22Rv1 (cell line): ENCODE measurements around the gene MICA.

Experiments
- CTCF ChIP-seq: fragments of 450-650 bp; IDR thresholded peaks from 2 replicates; pipeline ENCODE4 v1.5.1; 2017; ENCODE audit warnings: mild to moderate bottlenecking
- ZFX ChIP-seq: fragments of 450-650 bp; IDR thresholded peaks from 2 replicates; pipeline ENCODE4 v1.6.1; 2017; ENCODE audit warnings: antibody characterized with exemption, borderline replicate concordance

DNA sequence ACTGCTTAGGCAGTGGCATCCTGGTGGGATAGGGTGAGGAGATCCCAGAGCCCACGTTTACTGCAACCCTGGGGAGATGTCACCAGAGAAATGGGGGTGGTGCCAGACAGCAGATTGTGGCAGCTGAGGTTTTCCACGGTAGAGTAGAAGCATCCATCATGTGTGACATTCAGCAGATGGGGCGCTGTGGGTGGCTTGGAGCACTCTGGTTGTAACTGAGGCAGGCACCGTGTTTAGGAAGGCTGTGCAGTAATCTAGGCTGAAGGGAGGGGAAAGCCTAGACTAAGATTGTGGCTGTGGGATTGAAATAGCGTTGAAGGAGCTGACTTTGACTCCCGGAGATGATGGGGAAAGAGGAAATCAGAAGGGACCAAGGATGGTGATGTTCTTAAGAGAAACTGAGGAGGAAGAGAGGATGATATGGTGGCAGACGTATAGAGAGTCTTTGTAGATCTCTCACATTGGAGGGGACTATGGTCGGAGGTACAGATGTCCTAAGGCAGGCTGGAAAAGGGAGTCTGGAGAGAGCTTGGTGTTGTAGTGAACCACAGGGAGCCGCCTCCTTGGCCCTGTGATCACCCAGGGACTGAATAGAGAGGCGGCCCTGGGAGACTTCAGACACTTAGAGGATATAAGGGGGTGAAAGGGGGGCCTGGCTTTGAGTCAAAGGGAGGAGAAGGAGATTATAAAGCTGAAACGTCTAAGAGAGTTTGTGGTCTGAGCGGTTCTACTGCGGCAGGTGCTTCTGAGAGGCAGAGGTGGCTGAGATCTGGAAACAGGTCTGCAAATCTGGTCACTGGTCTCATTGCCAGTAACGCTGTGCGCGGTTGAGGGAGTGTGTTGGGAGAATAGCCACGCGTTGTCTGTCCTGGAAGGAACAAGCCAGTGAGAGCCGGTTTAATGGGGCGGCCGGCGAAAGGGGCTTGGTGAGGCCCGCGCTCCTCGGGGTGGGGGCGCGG, 792 bp upstream of the MICA start:
- no peak for TF ChIP-seq CTCF
- no peak for TF ChIP-seq ZFX
